HG03342 (cell line): ENCODE results near the gene CHID1.

Experiments
- ATAC-seq: cut with Tn5 transposase; IDR thresholded peaks from one replicate; pipeline ENCODE4 v1.9.1; 2021; ENCODE audit warnings: mild to moderate bottlenecking, moderate library complexity; ENCODE audit not compliant: unreplicated experiment

CHID1 gene

GRCh38 chr11:850775-851763 is 59.5 kb downstream of the CHID1 start:
- no peak for ATAC-seq

GRCh38 chr11:849951-850774 is 60.4 kb downstream of the CHID1 start:
- no peak for ATAC-seq

GRCh38 chr11:849104-849824 is 61.3 kb downstream of the CHID1 start:
- no peak for ATAC-seq

- no peak for ATAC-seq
These were observed 62.2 kb downstream of the CHID1 start for GRCh38 chr11:848380-848931.

GRCh38 chr11:847876-848275 is 62.7 kb downstream of the CHID1 start:
- no peak for ATAC-seq

DNA sequence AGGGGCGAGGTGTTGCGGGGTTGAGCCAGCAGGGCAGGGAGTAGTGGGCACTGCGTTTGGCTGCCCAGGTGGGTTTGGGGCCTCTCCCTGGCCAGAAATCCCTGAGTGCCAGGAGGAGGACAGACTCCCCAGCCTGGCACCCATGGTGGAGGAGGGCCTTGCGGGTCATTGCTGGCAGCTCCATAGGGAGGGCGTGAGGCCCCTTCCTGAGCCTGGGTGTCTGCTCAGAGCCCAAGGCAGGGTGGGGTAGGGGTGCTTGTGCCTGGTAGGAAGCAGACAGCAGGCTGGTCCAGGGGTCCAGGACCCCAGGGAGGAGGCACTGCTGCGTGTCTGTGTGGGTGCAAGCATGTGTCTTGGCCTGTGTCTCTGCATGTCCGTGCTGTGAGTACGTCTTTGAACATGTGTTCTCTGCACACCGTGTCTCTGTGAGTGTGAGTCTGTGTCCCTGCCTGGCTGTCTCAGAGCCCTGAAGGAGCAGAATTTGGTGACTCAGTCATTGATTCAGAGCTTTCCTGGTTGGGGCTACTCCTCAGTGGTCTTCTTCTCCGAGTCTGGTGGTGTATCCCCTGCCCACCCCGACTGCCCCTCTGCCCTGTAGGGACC is 64.0 kb downstream of the CHID1 start:
- no peak for ATAC-seq

- no peak for ATAC-seq
These were observed 64.6 kb downstream of the CHID1 start for GRCh38 chr11:845872-846495.

- ATAC-seq = no peak
These were observed 65.6 kb downstream of the CHID1 start for GRCh38 chr11:844693-845644.

DNA sequence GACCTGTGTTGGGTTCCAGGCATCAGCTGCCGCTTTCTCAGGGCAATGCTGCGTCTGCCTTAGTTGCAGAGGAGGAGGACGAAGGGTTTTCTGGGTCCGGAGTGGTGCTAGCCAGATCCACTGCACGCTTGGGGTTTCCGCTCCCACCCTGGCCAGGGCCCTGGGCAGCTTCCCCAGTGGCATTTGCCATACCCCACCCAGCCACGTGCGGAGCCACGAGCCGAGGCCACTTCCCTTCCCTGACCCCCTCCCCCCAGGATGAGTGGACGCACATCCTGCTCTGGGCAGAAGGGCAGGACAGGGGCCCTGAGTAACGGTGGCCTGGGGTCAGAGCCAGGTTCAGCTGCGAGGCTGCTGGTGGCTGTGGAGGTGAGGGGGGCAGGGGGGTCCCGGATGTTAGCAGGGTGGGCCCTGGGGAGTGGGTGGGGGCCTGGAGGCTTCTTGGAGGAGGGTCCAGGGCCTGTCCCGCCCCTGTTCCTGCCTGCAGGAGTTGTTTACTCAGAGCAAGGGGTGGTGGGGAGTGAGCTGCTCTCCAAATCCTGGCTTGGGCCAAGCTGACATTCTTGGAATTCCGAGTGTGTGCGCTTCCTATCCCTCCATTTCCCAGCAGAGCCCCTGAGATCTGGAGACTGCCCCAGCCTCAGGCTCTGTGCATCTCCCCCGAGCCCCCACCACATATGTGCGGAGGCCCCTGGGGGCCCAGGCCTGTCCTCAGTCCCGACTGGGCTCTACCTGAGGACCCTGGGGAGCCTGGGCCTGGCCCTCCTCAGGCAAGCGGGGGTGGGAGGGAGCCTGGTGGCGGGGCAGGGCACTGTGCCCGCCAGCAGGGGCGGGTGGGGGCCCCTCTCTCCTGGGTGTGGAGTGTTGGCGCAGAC is 66.6 kb downstream of the CHID1 start:
- no peak for ATAC-seq

GRCh38 chr11:843086-843734 is 67.4 kb downstream of the CHID1 start:
- no peak for ATAC-seq

DNA sequence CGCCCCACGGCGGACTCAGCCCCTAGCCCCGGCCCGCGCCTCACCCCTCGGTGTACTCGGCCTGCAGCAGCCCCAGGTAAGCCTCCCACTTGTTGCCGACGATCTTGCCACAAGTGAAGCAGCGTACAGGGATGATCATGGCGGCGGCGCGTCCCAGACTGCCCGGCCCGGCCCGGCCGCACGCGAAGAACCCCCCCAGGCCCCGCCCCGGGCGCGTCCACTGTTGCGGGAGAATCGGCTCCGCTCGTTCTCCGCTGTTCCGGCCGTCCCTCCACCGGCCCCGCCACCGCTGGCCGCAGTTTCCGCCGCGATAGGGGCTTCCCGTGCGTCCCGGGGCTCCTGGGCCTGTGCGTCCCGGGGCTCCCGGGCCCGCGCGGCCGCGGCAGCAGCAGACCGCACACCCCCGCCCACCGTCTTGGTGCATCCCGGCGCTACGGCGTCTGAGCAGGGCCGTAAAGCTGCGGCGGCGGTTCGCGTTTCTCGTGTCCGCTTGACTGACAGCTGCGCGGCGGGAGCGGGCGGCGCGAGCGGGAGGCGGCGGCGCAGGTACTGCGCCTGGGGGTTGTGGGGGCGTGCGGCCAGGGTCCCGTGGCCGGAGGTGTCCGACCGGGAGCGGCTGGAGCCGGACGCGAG is 68.1 kb downstream of the CHID1 start, which contains the start of the genes POLR2L and TSPAN4:
POLR2L (minus strand) TSS at position 160 of the 633 bp plus-strand sequence; CDS start at position 139, 21 bp downstream.
TSPAN4 (plus strand) TSS at position 483 of the 633 bp plus-strand sequence. CDS start 7,453 bp downstream, outside the sequence.
- peak; percentile 54 for ATAC-seq

DNA sequence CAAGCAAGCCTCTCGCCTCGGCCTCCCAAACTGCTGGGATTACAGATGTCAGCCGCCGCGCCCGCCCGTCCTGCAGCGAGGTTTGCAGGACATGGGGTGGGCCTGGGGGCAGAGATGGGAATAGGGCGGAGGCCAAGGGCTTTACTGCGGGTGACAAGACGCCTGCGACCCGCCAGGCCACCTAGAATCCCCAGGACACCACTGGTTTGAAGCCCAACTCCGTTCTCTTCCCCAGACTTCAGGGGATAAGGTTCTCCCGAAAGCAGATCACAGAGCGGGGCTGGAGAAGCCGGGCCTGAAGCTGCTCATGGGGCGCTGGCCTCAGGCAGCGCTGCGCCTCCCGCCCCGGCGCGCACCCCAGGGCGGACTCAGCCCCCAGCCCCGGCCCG is 68.6 kb downstream of the CHID1 start:
- ATAC-seq = no peak

GRCh38 chr11:839875-840617 is 70.6 kb downstream of the CHID1 start:
- no peak for ATAC-seq

DNA sequence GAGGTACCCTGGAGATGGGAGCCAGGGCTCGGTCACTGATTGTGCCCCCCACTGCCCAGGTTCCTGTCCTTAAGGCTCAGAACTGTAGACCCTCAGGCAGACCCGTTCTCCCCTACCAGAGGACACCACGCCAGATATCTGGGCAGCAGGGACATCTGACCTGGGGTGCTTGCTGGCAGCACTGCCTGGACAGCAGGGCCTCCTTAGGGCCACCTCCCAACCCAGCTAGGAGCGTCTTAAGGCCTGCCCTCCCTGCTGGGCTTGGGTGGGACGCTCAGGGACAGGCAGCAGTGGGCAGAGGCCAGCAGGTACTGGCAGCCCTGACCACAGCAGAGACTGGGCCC is 71.4 kb downstream of the CHID1 start:
- ATAC-seq = no peak

DNA sequence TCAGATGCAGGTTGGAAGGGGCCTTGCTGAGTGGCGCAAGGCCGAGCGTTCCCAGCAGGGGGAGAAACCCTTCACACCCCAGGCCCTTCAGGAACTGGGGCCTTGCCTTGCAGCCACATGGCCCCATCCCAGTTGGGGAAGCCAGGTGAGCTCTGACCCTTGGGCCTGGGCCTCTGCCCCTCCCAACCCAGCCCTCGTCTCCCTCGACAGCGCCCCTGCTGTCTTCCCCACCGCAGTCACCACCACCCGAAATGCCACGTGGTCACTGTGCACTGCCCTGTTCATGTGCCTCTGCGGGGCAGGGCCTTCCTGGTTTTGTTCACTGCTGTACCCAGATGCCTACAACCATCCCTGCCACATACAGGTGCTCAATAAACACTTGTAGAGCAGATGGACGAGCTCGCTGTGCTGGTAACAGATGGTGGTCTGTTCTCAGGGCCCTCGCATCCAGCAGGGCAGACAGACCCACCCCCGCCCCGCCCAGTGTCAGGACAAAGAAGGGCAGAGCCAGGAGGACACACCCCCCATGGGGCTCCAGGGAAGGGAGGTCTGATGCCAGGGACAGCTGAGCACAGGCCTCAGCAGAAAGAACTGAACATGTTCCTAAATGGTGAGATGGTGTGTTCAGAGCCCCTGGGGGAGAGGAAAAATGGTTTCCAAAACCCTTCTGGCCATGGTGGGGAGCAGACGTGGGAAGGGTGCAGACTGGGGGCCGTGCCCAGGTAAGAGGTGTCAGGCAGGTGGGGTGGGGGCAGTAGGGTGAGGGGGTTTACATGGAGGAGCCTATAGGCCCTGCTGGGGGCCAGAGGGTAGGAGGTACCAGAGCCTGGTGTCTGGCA is 72.0 kb downstream of the CHID1 start:
- no peak for ATAC-seq
